HG02885 (cell line): ENCODE results near the gene CARD19.

Experiments
- ATAC-seq: cut with Tn5 transposase; IDR thresholded peaks from one replicate; pipeline ENCODE4 v1.9.1; 2021; ENCODE audit warnings: mild to moderate bottlenecking; ENCODE audit not compliant: unreplicated experiment, poor library complexity

CARD19 gene

DNA sequence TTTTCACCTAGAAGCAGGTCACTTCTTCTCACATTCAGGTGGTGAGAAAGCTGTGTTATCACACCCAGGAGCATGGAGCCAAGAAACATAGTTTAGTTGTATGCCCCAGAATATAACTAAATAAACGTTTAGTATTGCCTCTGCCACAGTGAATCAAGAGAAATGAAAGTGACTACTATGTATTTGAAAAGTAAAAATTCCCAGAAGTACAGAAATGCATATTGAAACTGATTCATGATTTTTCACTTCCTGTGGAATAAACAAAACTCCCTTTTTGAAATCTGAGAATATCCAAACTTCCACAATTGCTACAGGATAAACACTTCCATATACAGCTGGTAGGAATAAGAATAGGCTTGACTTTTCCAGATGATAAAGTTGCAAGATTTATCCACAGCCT is 53.3 kb downstream of the CARD19 start:
- no peak for ATAC-seq

DNA sequence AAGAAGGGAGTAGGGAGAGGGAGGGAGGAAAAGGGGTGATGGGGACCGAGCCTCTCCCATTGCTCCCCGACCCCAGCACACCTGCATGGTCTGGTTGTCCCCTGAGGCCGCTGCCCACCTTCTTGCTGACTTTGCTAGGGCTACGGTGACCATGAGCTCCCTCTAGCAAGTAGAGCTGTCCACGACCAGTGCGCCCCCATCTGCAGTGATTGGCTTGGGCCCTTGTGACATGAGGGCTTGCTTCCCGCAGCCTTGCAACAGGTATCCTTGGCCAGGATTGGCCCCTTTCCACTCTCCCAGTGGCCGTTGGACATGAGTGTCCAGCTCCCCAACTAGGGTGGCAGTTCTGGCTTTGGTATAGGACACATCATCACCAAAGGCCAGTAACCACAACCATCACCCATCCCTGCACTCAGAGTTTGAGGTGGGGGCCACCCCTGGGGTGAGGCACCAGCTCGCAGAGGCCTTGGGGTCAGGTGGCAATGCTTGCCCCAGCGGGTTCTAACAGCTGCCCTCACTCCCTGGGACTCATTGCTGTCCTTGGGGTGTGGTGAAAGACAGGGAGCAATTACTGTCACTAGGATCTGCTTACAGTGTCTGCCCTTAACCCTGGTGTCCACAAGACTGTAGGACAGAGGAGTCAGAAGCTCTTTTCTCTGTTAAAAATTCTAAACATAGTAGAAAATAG is 55.2 kb downstream of the CARD19 start:
- ATAC-seq = no peak

DNA sequence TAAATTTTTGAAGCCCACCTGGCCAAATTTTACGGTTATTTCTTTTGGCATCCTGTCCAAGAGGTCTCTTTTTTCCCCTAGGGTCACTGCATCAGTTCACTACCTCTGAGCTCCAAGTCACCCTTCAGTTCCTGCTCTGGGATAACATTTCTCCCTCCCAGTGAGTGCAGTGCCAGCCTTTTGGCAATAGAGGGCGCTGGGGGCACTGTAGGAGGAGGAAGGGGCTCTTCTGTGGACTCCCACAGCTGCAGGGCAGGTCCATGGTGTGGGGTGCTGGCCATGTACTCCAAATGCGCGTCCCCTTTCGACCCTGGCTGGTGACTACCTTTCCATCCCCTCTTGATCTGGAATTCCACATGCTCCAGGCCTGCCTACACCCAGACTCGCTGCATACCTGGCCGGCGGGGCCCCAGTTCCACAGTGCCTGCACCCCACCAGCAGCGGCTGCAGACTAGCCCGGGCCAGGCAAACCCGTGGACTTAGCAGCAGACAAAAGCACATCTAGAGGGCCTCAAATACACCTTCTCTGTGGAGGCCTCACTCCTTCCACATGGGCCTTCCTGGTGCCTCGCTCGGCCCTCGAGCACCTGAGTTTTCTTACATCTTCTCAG is 58.4 kb downstream of the CARD19 start:
- ATAC-seq = no peak

DNA sequence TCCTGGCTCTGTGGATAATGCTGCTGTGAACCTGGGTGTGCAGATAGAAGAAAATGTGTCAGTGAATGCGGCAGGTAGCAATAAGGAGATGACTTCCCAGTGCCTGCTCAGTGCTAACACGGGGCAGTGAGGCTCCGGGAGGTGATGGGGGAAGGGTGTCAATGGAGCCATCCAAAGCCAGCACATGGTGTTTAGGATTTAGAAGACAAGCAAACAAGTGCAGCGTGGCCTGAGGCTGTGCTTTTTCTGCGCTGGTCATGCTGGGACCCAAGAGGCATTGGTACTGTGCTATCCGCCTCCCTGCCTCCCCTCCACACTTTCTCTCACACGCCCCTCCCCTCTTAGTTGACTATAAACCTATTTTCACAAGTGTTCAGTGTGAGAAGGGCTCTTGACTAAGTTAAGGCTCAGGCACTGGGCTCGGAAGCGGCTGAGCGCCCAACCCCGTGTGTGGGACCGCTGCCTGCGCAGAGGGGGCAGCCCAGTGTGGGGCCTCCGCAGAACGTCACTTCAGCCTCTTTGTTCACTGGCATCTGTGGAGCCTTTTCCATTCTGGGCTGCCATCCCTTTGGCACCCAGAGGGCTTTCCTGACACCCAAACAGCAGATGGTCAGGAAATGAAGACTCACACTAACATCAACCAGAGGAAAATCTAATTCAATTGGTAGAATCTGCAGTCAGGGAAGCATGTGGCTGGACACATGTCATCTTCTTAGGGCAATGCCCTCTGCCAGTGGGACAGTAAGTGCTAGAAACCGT is 59.9 kb downstream of the CARD19 start:
- peak; percentile 6 for ATAC-seq

DNA sequence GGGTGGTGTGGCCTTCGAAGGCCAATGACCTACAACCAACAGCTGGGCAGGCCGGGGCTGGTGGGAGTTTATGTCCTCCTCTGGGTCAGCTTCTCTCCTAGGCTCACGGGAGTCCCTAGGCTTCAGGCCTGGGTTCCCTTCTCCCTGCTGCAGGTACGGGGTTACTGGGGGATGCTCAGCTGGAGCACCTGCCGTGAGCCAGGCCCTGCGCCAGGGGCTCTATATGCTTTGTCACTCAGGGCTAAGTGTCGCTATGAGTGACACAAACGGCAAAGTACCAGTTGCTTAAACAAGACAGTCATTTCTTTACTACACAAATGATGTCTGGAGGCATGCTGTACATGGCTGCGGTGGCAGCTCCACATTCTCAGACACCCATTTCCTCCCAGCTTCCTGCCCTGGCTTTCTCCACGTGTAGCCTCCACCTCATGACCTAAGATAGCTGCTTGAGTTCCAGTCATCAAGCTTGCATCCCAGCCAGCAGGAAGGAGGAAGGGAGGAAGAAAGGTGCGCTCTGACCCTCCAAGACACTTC is 60.5 kb downstream of the CARD19 start:
- ATAC-seq = peak; percentile 74

DNA sequence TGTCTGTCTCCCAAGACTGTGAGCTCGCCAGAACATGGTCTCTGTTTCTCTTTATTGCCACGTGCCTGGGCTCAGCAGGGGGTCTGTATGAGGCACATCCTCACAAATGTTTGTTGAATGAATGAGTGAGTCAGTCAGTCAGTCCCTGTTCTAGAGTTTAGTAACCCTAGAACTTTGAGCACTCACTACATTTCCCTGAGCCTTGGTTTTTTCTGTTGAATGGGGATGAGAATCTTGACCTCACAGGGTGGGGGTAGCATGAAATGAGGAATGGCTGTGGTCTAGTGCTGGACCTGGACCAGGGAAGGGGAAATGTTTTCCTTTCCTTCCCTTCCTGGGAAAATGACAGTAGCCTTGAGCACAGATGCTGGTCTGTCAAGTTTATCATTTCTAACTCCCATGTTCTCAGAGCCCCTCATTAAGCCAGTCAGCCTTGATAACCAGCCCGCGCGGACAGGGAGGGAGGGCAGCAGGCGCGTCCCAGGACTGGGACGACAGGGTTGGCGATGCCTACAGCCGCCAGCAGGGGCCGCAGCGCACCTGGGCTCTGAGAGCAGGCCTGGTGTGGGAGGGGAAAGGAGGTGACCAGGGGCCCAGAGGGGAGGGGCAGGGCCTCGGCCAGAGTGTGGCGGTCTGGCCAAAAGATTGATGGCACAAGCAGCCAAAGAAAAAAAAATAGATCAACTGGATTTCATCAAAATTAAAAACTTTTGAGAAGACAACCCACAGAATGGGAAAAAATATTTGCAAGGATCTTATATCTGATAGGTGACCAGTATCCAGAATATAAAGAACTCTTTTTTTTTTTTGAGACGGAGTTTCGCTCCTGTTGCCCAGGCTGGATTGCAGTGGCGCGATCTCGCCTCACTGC is 63.8 kb downstream of the CARD19 start:
- peak; percentile 91 for ATAC-seq

DNA sequence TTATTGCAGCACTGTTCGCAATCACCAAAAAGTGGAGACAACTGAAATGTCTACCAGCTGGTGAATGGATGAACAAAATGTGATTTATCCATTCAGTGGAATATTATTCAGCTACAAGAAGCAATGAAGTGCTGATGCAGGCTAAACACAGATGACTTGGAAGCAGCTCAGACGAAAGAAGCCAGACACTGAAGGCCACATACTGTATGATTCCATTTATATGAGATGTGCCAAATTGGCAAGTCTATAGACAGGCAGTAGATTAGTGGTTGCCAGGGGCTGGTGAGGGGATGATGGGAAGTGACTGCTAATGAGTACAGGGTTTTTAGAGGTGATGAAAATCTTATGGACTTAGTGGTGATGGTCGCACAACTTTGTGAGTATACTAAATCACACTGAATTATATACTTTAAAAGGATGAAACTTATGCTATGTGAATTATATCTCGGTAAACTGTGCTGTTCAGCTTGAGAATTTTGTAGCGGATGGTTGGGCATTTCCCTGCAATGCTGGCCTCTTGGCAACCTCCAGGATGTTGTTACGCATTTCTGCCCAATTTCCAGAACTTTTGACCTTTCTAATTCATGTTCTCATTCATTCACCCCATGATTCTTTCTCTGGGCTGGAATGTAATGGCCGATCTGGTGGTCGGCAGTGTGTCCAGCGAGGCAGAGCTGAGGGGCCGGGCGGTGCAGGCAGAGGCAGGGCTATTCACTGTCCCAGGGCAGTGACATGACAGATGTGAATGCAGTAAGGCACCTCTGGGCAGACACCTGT is 66.0 kb downstream of the CARD19 start:
- no peak for ATAC-seq
